GM20000 (cell line): ENCODE results near the gene SLC25A45.

Experiments
- DNase-seq: peaks from one replicate; pipeline ENCODE4 v3.0.0; 2012; ENCODE audit warnings: low spot score
- TF ChIP-seq, protein P1 (sequence below): IDR thresholded peaks from 2 replicates; pipeline ENCODE4 v1.5.1; 2012; ENCODE audit warnings: mild to moderate bottlenecking, control low read depth; ENCODE audit errors: extremely low read depth, missing control alignments

The SLC25A45 gene

DNA sequence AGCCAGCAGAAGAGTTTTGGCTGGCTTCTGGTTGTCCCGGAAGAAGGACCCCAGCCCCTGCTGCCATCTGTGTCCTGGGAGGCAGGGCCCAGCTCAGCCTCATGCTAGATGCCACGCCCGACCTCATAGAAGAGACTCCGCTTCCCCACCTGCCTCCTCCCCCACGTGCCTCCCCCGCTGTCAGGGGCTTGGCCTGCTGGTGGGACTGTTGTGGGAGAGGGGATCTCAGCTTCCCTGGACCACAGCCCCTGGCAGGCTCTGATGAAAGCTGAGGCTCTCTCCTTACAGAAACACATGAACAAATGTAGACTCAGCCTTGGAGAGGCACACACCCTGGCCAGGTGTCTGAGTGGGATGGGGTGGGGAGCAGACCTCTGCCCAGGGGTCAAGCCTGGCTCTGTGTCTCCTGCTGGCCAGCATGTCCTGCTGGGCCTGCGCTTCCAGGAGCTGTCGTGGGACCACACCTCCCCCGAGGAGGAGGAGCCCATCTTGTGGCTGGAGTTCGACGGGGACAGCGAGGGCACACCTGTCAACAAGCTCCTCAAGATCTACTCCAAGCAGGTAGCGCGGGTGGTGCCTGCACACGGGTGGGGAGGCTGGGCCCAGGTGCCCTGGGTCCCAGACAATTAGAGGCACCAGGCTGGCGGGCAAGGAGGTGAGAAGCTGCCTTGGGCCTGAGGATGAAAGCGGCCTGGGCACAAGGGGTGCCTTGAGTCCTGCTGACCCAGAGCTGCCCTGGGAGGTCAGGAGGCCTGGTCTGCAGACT lies 18.0 kb upstream of the SLC25A45 start:
- TF ChIP-seq, protein P1, sequence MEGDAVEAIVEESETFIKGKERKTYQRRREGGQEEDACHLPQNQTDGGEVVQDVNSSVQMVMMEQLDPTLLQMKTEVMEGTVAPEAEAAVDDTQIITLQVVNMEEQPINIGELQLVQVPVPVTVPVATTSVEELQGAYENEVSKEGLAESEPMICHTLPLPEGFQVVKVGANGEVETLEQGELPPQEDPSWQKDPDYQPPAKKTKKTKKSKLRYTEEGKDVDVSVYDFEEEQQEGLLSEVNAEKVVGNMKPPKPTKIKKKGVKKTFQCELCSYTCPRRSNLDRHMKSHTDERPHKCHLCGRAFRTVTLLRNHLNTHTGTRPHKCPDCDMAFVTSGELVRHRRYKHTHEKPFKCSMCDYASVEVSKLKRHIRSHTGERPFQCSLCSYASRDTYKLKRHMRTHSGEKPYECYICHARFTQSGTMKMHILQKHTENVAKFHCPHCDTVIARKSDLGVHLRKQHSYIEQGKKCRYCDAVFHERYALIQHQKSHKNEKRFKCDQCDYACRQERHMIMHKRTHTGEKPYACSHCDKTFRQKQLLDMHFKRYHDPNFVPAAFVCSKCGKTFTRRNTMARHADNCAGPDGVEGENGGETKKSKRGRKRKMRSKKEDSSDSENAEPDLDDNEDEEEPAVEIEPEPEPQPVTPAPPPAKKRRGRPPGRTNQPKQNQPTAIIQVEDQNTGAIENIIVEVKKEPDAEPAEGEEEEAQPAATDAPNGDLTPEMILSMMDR = no peak
- no peak for DNase-seq

DNA sequence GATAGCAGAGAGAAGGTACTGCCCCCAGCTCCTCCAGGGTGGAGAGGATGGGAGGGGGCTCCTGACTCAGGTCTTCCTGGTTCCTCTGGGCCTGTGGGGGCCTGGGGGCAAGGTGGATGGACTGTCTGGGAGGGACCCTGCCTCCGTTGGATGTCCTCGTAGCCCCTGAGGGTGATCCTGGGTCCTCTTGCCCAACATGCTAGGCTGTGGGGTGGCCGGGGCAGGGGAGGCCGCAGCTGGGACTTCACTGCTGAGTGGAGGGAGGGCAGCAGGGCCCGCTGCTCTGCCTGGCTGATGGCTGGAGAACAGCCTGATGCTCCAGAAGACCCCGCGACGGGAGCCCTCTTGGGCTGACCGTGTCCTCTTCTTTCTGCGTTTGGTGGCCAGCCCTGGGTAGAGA lies 17.4 kb upstream of the SLC25A45 start:
- TF ChIP-seq, protein P1 = no peak
- no peak for DNase-seq

DNA sequence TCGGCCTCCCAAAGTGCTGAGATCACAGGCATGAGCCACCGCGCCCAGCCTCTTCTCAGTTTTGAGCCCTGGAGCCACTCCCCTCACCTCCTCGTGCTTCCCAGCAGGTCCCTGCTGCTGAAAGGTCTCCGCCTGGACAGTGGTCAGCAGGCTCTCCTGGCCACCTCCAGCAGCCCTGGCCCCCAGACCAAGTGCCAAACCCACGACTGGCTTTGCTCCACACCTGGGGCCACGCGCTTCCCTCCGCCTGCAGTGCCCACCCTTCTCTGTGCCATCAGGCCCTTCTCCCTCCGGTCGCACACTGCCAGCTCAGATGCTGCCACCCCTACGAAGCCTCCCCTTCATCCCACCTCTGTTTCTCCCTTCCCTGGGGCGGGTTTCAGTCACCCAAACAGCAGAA lies 16.8 kb upstream of the SLC25A45 start:
- no peak for DNase-seq
- TF ChIP-seq, protein P1 = no peak

DNA sequence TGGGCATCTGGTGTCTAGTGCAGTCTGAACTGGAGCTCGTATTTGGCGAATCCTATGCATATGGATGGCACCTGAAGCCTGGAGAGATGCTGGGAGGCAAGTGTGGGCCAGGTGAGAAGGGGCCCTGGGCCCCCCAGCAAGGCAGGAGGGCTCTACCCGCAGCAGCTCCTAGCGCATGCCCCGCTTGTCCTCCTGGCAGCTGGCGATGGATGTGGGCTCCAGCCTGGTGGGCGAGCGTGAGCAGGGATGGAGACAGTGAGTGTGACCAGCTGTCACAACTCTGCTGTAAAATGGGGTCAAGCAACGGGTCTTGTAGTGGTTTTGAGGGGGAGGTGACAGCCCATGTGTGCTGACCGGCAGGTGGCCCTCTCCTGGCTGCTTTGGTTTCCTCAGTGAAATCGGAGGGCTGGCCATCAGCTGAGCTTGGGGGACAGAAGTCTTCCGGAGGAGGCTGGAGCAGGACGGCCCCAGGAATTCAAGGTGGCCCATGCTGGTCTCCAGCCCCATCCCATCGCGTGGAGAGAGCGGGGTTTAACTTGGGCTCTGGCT lies 16.0 kb upstream of the SLC25A45 start:
- DNase-seq = no peak
- TF ChIP-seq, protein P1 = no peak

DNA sequence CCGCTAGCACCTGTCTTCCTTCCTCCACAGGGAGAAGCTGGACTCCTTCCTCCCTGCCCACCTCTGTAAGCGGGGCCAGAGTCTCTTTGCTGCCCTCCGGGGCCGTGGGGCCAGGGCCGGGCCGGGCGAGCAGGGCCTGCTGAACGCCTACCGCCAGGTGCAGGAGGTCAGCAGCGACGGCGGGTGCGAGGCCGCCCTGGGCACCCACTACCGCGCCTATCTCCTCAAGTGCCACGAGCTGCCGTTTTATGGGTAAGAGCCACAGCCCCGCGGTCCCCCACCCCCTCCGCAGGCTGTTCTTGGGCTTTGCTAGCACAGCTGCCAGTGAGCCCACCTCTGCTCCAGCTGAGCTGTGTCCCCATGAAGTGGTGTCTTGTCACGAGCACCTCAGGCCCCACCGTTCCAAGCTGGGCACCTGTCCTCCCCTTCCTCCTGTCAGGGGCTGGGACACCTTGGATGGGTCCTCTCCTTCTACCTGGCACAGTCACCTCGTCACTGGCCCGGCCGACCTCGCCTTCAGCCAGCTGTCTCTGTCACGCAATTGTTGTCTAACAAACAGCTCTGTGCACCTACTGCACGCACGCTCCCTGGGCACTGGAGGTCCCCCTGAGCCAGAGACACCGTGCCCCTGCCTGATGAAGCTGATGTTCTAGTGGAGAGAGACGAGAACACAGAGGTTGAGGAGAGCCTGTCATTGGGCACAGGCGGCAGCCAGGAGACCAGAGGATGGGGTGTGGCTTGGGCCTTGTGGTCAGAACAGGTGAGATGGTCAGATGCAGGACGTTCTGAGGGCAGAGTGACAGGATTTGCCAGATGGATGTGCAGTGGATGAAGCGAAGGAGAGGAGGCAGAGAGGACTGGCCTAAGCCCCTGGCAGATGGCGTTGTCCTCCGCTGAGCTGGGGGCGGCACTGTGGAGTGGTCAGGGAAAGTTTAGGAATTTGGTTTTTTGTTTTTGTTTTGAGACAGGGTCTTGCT lies 14.6 kb upstream of the SLC25A45 start:
- no peak for DNase-seq
- TF ChIP-seq, protein P1 = no peak

DNA sequence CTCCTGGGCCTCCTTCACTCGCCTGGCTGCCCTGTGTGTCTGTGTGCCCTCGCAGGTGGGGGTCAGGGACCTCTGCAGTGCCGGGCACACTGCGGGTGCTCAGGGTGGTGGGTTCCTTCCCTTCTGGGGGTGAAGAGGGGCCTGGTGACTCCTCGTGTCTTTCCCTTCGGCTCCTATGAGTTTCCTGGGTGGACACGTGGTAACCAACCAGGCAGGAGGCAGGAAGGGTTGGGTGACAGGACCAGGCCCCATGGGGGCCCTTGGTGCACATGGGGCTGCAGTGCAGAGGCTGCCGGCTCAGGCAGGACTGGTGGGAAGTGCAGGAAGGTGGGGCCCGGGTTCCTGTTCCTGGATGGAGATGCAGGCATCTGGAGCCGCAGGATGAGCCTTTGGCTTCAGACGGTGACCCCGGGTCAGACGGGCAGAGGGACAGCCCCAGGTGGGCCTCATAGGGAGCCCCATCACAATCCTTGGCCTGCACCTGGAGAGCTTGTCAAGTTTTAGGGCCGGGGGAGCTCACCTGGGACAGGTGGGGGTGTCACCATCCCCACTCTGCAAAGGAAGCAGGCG lies 13.6 kb upstream of the SLC25A45 start:
- peak; percentile 16 for DNase-seq
- TF ChIP-seq, protein P1 = no peak
